Endothelial cell of umbilical vein (primary cell): ENCODE measurements around the gene L3MBTL3. TPM values are rescaled to one million over a fixed set of nuclear protein-coding genes. Genes with fewer than 3 reads are reported as not detected.

Experiments
- BruUV-seq: library from RNA; stranded (reverse); fragments of 400-500 nt; replicated peaks from 2 replicates; lab custom pipeline; 2021; lab: Mats Ljungman, UMichigan
- CTCF ChIA-PET: fragments of 300-600, 350-600 bp; sonication (Branson Sonifier 250); formaldehyde crosslinking; loops from one replicate; lab custom pipeline; 2021; ENCODE audit warnings: antibody characterized with exemption, inconsistent platforms; lab: Charles Lee
- POLR2A ChIA-PET: fragments of 300-600, 350-600 bp; sonication (Branson Sonifier 250); formaldehyde crosslinking; loops from one replicate; lab custom pipeline; 2021; ENCODE audit warnings: antibody characterized with exemption, inconsistent platforms; lab: Charles Lee
- DNase-seq: peaks from one replicate; pipeline ENCODE4 v3.0.0-alpha.2; 2011; ENCODE audit warnings: low read depth, low spot score
- FAIRE-seq: peaks from 2 replicates; lab custom pipeline; 2011; peaks lifted over from hg19 to GRCh38; lab: Jason Lieb, UNC
- H2AFZ ChIP-seq: 2 replicates; pipeline ENCODE4 v1.6.0; 2012; ENCODE audit warnings: low read depth, low read length, control low read depth, inconsistent platforms
- H3K27ac ChIP-seq: 2 replicates; pipeline ENCODE4 v1.5.1; 2011; ENCODE audit warnings: low read depth, mild to moderate bottlenecking, control low read depth, low read length, moderate library complexity; ENCODE audit not compliant: insufficient read depth
- H3K27me3 ChIP-seq, 2 experiments: 2 replicates each; pipeline versions ENCODE4 v1.6.0 to v1.6.1; 2011; ENCODE audit warnings: low read length in 2 of 2, mixed read lengths in 1 of 2; ENCODE audit not compliant: control insufficient read depth in 2 of 2, insufficient read depth in 2 of 2
- H3K36me3 ChIP-seq, 2 experiments: 2 replicates in 1 of 2; 3 replicates in 1 of 2; pipeline ENCODE4 v1.5.1; 2011; ENCODE audit warnings: low read length in 2 of 2, mild to moderate bottlenecking in 1 of 2, moderate library complexity in 1 of 2; ENCODE audit not compliant: control insufficient read depth in 2 of 2, insufficient read depth in 2 of 2; ENCODE audit errors: extremely low read depth in 1 of 2
- H3K4me1 ChIP-seq: 3 replicates; pipeline ENCODE4 v1.5.1; 2011; ENCODE audit warnings: mild to moderate bottlenecking, low read length; ENCODE audit not compliant: control insufficient read depth, insufficient read depth; ENCODE audit errors: extremely low read depth
- H3K4me2 ChIP-seq: 2 replicates; pipeline ENCODE4 v1.6.1; 2011; ENCODE audit warnings: low read length, control low read depth, mixed read lengths; ENCODE audit not compliant: insufficient read depth
- H3K4me3 ChIP-seq, 3 experiments: fragments of 200-600 bp in 1 of 3; sonication (generic), shearing (Covaris generic) in 1 of 3; replicated peaks in 1 of 3; 2 replicates each; pipeline ENCODE4 v1.5.1; 2011 to 2016; ENCODE audit warnings: control low read depth in 3 of 3, low read length in 3 of 3, mild to moderate bottlenecking in 2 of 3, inconsistent platforms in 1 of 3, low read depth in 1 of 3, moderate library complexity in 1 of 3; ENCODE audit not compliant: insufficient read depth in 1 of 3
- H3K79me2 ChIP-seq: 2 replicates; pipeline ENCODE4 v1.6.0; 2012; ENCODE audit warnings: low read length, inconsistent platforms; ENCODE audit not compliant: control insufficient read depth, insufficient read depth
- H3K9ac ChIP-seq: replicated peaks from 2 replicates; pipeline ENCODE3; 2011; ENCODE audit warnings: low read length, control low read depth; ENCODE audit not compliant: insufficient read depth; ENCODE audit errors: extremely low read depth
- H3K9me1 ChIP-seq: replicated peaks from 3 replicates; pipeline ENCODE4 v1.6.0; 2011; ENCODE audit warnings: mild to moderate bottlenecking, low read length; ENCODE audit not compliant: control insufficient read depth, insufficient read depth; ENCODE audit errors: extremely low read depth
- H3K9me3 ChIP-seq: replicated peaks from 2 replicates; pipeline ENCODE4 v1.5.1; 2012; ENCODE audit warnings: low read length, inconsistent platforms; ENCODE audit not compliant: control insufficient read depth, insufficient read depth
- H4K20me1 ChIP-seq: replicated peaks from 2 replicates; pipeline ENCODE3; 2011; ENCODE audit warnings: mild to moderate bottlenecking, low read length; ENCODE audit not compliant: control insufficient read depth, insufficient read depth; ENCODE audit errors: extremely low read depth
- CTCF ChIP-seq, 2 donors: IDR thresholded peaks; 1 replicate in 1 of 2; 2 replicates in 1 of 2; pipeline ENCODE4 v1.5.1; 2011; ENCODE audit warnings: low read length in 2 of 2, mild to moderate bottlenecking in 2 of 2, moderate library complexity in 2 of 2, control low read depth in 1 of 2, inconsistent platforms in 1 of 2, low read depth in 1 of 2; ENCODE audit not compliant: insufficient read depth in 1 of 2; ENCODE audit errors: extremely low read depth in 1 of 2
- EZH2 ChIP-seq: IDR thresholded peaks from 2 replicates; pipeline ENCODE4 v1.6.1; 2012; ENCODE audit warnings: borderline replicate concordance, low read depth, mild to moderate bottlenecking, moderate library complexity, low read length, inconsistent platforms; ENCODE audit not compliant: severe bottlenecking
- FOS ChIP-seq: IDR thresholded peaks from 2 replicates; pipeline ENCODE4 v1.6.1; 2011; ENCODE audit warnings: mild to moderate bottlenecking, low read length, moderate library complexity, borderline replicate concordance; ENCODE audit not compliant: insufficient read depth
- GATA2 ChIP-seq: IDR thresholded peaks from 2 replicates; pipeline ENCODE4 v1.7.0; 2011; ENCODE audit warnings: low read depth, mild to moderate bottlenecking, moderate library complexity, mixed read lengths, low read length; ENCODE audit not compliant: insufficient read length, insufficient read depth
- JUN ChIP-seq: IDR thresholded peaks from 2 replicates; pipeline ENCODE4 v1.6.1; 2011; ENCODE audit warnings: borderline replicate concordance, low read depth; ENCODE audit not compliant: insufficient read length, insufficient read depth
- MAX ChIP-seq: IDR thresholded peaks from 2 replicates; pipeline ENCODE4 v1.6.1; 2011; ENCODE audit not compliant: insufficient read depth, insufficient read length
- MYC ChIP-seq: IDR thresholded peaks from one replicate; pipeline ENCODE4 v1.6.1; 2011; ENCODE audit warnings: mild to moderate bottlenecking, low read depth, low read length
- POLR2A ChIP-seq: IDR thresholded peaks from 2 replicates; pipeline ENCODE4 v1.6.1; 2012; ENCODE audit warnings: low read depth, mild to moderate bottlenecking, control low read depth, low read length
- POLR2AphosphoS5 ChIP-seq: IDR thresholded peaks from 2 replicates; pipeline ENCODE4 v1.6.1; 2012; ENCODE audit warnings: low read depth, mild to moderate bottlenecking, control low read depth, low read length, moderate library complexity; ENCODE audit not compliant: insufficient read depth
- dilution Hi-C: fragments of 300-500 bp; cut with MboI; formaldehyde crosslinking; loops from one replicate; pipeline ENCODE4 v1.15.0; 2019; ENCODE audit warnings: low sequenced_read_pairs; ENCODE audit not compliant: extremely low pct_ligation_motif_present
- intact Hi-C: fragments of 100-400 bp; cut with micrococcal nuclease; formaldehyde crosslinking; loops from one replicate; pipeline ENCODE4 v1.10.0; 2022
- polyA plus RNA-seq, 4 experiments: library from polyadenylated mRNA; depleted of rRNA in 3 of 4; stranded (reverse) in 3 of 4; unstranded in 1 of 4; fragments of >200 nt; gene quantifications; 2 replicates each; pipeline versions ENCODE4 v1.2.1 to v1.2.3, GENCODE V29; 2011 to 2012; ENCODE audit warnings: missing spikeins in 1 of 4
- total RNA-seq: library from RNA; stranded (reverse); gene quantifications from 2 replicates; pipeline ENCODE4 v1.2.3, GENCODE V29; 2021

L3MBTL3 gene
- total and polyA plus RNA-seq, 2 donors (not counting 3 experiments of a cell fraction or from before 2014, with no cell fraction given), result 26.5 to 86.1 TPM

- DNase-seq (no peak), FAIRE-seq (no peak)
- Histone ChIP-seq H3K4me2 (no peak overlapping the region), H4K20me1 (no peaks in the 10 kb centered on the region), H3K4me1 (no peaks in the 10 kb centered on the region), H3K79me2 (no peaks in the 10 kb centered on the region), H3K9ac (no peak overlapping the region), H3K36me3 (no peaks in the 10 kb centered on the region), H3K27me3 (no peaks in the 10 kb centered on the region), H3K27ac (no peak overlapping the region), H3K4me3 (no peak overlapping the region), H2AFZ (no peak overlapping the region), H3K9me3 (no peaks in the 10 kb centered on the region), H3K9me1 (no peaks in the 10 kb centered on the region)
- ChIA-PET CTCF (interaction anchor here (1.0 kb wide), 1 partner anchor 132 kb away, joined by 3 read pairs; no protein-coding TSS in a partner anchor), POLR2A (no interaction called here)
- TF ChIP-seq EZH2 (no peak), MYC (no peak), POLR2AphosphoS5 (no peak), POLR2A (no peak), MAX (no peak), FOS (no peak), GATA2 (no peak), JUN (no peak), CTCF (IDR thresholded peaks at IDR 0.05; ENCODE audit: extremely low read depth in 1 of 2, insufficient read depth in 1 of 2, low read depth in 1 of 2, low read length in 2 of 2) (no peak)
- intact Hi-C loops, result no loop called here
- dilution Hi-C loops, result no loop called here
- BruUV-seq, result no TSS peak
These were observed 132.5 kb downstream of the L3MBTL3 start for GRCh38 chr6:130150906-130151305.
